Heart right ventricle (tissue), 16 donors: ENCODE results near the gene TXNL4B. TPM values are rescaled to one million over a fixed set of nuclear protein-coding genes. Genes with fewer than 3 reads are reported as not detected.

Experiments used
- ATAC-seq, 8 donors: fragments of 200-7000 bp; cut with Tn5 transposase; one replicate each; pipeline ENCODE4 v1.9.1; 2020; ENCODE audit warnings: mild to moderate bottlenecking in 8 of 8, moderate library complexity in 8 of 8, moderate number of reproducible peaks in 1 of 8
- DNase-seq, 2 donors: peaks; one replicate each; pipeline ENCODE4 v3.0.0-alpha.2; 2020
- H3K27ac ChIP-seq, 10 donors: fragments of 200-600 bp; sonication (generic) in 2 of 10; one replicate each; pipeline versions ENCODE4 v1.5.0 to v1.8.0; 2020 to 2022; ENCODE audit warnings: mild to moderate bottlenecking in 3 of 10
- H3K27me3 ChIP-seq, 7 donors: fragments of 200-600 bp; one replicate each; pipeline ENCODE4 v1.8.0; 2021 to 2022; ENCODE audit warnings: mild to moderate bottlenecking in 2 of 7
- H3K36me3 ChIP-seq, 9 donors: fragments of 200-600 bp; sonication (generic) in 1 of 9; one replicate each; pipeline versions ENCODE4 v1.5.0 to v1.8.0; 2020 to 2022; ENCODE audit warnings: mild to moderate bottlenecking in 2 of 9
- H3K4me1 ChIP-seq, 9 donors: fragments of 200-600 bp; sonication (generic) in 1 of 9; one replicate each; pipeline versions ENCODE4 v1.5.0 to v1.8.0; 2020 to 2022; ENCODE audit warnings: mild to moderate bottlenecking in 4 of 9
- H3K4me3 ChIP-seq, 10 donors: fragments of 200-600 bp; sonication (generic) in 2 of 10; one replicate each; pipeline versions ENCODE4 v1.5.0 to v1.8.0; 2020 to 2022; ENCODE audit warnings: mild to moderate bottlenecking in 7 of 10, moderate library complexity in 2 of 10
- H3K9me3 ChIP-seq, 11 donors: fragments of 200-600 bp in 10 of 11; sonication (generic) in 2 of 11; one replicate each; pipeline versions ENCODE4 v1.5.0 to v1.8.0; 2013 to 2022; ENCODE audit warnings: mild to moderate bottlenecking in 2 of 11, control low read depth in 1 of 11, moderate library complexity in 1 of 11
- CTCF ChIP-seq, 9 donors: fragments of 200-600 bp; sonication (generic) in 2 of 9; IDR thresholded peaks; one replicate each; pipeline versions ENCODE4 v1.5.0 to v1.8.0; 2021 to 2022; ENCODE audit warnings: antibody characterized with exemption in 9 of 9, mild to moderate bottlenecking in 5 of 9, moderate library complexity in 1 of 9
- WGBS, 2 donors: extraction: QIAGEN DNeasy Blood & Tissue Kit; methylation state at CpG; one replicate each; pipeline ENCODE4 v1.1.7; 2013; ENCODE audit warnings: inconsistent platforms in 1 of 2; 5-methylcytosine and 5-hydroxymethylcytosine counted together
- intact Hi-C, 10 donors: fragments of 100-400 bp; cut with DNase I; formaldehyde crosslinking; loops; one replicate each; pipeline versions ENCODE4 v1.11.1 to v1.14.2; 2022
- long read RNA-seq, 3 donors: library from polyadenylated mRNA; unstranded; transcript quantifications; one replicate each; pipeline ENCODE4 v2.0.0, GENCODE V29; 2020 to 2021
- polyA plus RNA-seq, 2 donors: library from polyadenylated mRNA; stranded (reverse); fragments of 200-250 nt; gene quantifications; one replicate each; pipeline ENCODE4 v1.2.3, GENCODE V29; 2013
- total RNA-seq, 10 donors: library from RNA; stranded (reverse); fragmentation: NEBNext Ultra II Directional in 3 of 10; extraction: Animal tissue kit (Norgen Biotek cat#: 25700) in 3 of 10; gene quantifications; one replicate each; pipeline versions ENCODE4 v1.2.1 to v1.2.4, GENCODE V29; 2021 to 2023
- donor health status: Arrhythmogenic right ventricular cardiomyopathy.
- donor health status: ischemic (EF 13 %, LVEDD 7.1; RV severe dilation, severe dysfunction).
- donor health status: healthy with polysubstance abuse.
- donor health status: DM: no; HTN: yes; CAD: no.
- donor health status: DM: no; HTN: no; CAD: no.
- donor health status: ischemic (EF 25% LVEDD 6.9; RV normal size, moderate dysfunction).
- donor health status: ischemic (EF 25% LVEDD 5.7; RV mildly dilated, moderate dysfunction).
- donor health status: healthy.
- donor health status: DM: yes; HTN: yes; CAD: no.
- donor health status: Ischemic cardiomyopathy.
- donor health status: ischemic (EF 35%, LVEDD 5.7; RV mildly dilated, moderate dysfunction).
- donor health status: nonischemic (EF 11% LVEDD 7.7; RV severe dilation, severe dysfunction).
- donor health status: DM: yes; HTN: yes; CAD: no.
- donor health status: PGD.
- donor health status: ischemic (EF 29% LVEDD 5.4; RV normal size, mild dysfunction).
- donor health status: nonischemic (EF 23%, LVEDD 6.1; RV moderate dilation, normal function).

TXNL4B gene
- 10 to 100 TPM in 1 of 10 donors, 1 to 10 TPM in 9; 3.2 to 11.7 (median 5.9) TPM for total RNA-seq
- polyA plus RNA-seq, result 10 to 100 TPM in 1 of 2 donors, 1 to 10 TPM in 1; 5.8 to 10.5 TPM
- long read RNA-seq, donor 1, transcript TXNL4B-201 (4 exons, 2,556 nt), result major isoform, 5 of 11 reads
- long read RNA-seq, donor 1, partial matches to known transcripts, result 0 of 11 reads
- long read RNA-seq, donor 1, other reads (novel, unspliced or antisense), result 5 of 11 reads
- long read RNA-seq, donor 2, transcript TXNL4B-201 (4 exons, 2,556 nt), result major isoform, 5 of 5 reads
- long read RNA-seq, donor 2, partial matches to known transcripts, result 0 of 5 reads
- long read RNA-seq, donor 2, other reads (novel, unspliced or antisense), result 0 of 5 reads
- long read RNA-seq, donor 3, transcript TXNL4B-201 (4 exons, 2,556 nt), result major isoform, 19 of 23 reads
- long read RNA-seq, donor 3, partial matches to known transcripts, result 1 of 23 reads
- long read RNA-seq, donor 3, other reads (novel, unspliced or antisense), result 3 of 23 reads

GRCh38 chr16:72093448-72094265 lies at the start of gene TXNL4B, which contains the start of gene DHX38:
Gene TXNL4B, minus strand, starts transcription at chr16:72093620. Its CDS starts 2,871 bp downstream, at chr16:72090749.
Gene DHX38, plus strand, starts transcription at chr16:72093847. Its CDS starts 2,311 bp downstream, at chr16:72096158.
- 0 to 1% methylated on average over 43 of the region's 43 CpGs for WGBS, 2 donors
- no peaks in the 10 kb centered on the region for H3K9me3 ChIP-seq
- no peaks in the 10 kb centered on the region for H3K27me3 ChIP-seq
- peaks cover 0 to 57% (median 23%) of the 10 kb centered on the region in 9 donors for H3K36me3 ChIP-seq
- intact Hi-C loops, result loop anchor here in 5 of 10 donors (1.0 to 10.0 kb wide), 5 partner anchors 19 to 209 kb away; partner anchors contain the start of genes DHODH (in 1 of the 5) and ZNF821 (in 1 of the 5)
- peak; percentile 99 to 100 (median 99) for ATAC-seq
- H3K4me1 ChIP-seq, result peaks cover 0 to 46% (median 33%) of the 10 kb centered on the region in 9 donors
- peak within 1 kb of the TSS; percentile 74 to 95 (median 92) for H3K27ac ChIP-seq
- TF ChIP-seq CTCF (IDR thresholded peaks at IDR 0.05), result no peak
- DNase-seq, result peak; percentile 87 to 97
- peak within 1 kb of the TSS; percentile 82 to 99 (median 90) for H3K4me3 ChIP-seq

DNA sequence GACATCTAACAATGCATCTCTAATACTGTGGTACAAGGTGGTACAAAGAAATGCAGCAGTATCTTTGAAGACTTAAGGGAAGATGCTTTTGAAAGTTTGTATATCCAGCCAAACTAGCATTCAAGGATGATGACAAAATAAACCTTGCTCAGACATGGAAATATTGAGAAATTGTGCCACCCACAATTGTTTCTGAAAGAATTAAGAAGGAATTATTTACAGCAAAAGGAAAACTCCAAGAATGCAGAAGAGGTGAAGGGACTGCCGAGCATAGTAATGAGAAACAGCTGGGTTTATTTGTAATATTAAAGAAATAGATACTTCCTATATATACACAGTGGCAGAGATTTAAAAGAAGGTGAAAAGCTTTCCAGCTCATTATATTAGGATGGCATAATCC lies 49.1 kb upstream of the TXNL4B start:
- TF ChIP-seq CTCF (IDR thresholded peaks at IDR 0.05), result no peak
- ATAC-seq (no peak), DNase-seq (no peak)
- Histone ChIP-seq H3K36me3 (no peaks in the 10 kb centered on the region), H3K4me3 (no peak overlapping the region), H3K27ac (no peak overlapping the region), H3K27me3 (peaks cover 0 to 16% (median 0%) of the 10 kb centered on the region in 7 donors), H3K4me1 (no peaks in the 10 kb centered on the region), H3K9me3 (peaks cover 0 to 14% (median 0%) of the 10 kb centered on the region in 11 donors)
- WGBS, 2 donors, result 66 to 73% methylated on average over 1 of the region's 1 CpG
- intact Hi-C loops, result no loop called here

DNA sequence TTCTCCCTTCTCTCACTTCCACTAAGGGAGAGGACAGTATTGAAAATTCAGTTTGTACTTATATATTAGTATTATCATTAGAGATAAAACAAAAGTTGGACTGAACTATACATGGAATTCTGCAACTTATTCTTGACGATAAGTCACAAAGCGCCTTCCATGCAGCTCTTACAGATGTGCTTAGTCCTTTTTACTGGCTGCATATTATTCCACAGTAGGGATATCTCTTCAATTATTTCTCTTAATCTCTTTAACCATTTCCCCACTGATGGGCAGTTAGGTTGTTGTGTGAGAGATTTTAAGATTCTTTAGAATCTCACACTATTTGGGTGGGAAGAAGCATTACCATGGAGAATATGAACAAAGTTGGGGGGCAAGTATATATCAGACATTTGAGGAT lies 46.5 kb upstream of the TXNL4B start:
- intact Hi-C loops, result loop anchor here in 1 of 10 donors (5.0 kb wide), 1 partner anchor 42 kb away; no protein-coding TSS in a partner anchor
- no peaks in the 10 kb centered on the region for H3K4me1 ChIP-seq
- WGBS, 2 donors, result 94 to 97% methylated on average over 2 of the region's 2 CpGs

More for the DNA sequence above, 46.5 kb upstream of the TXNL4B start:
- Histone ChIP-seq H3K27ac (no peak overlapping the region), H3K27me3 (peaks cover 0 to 17% (median 0%) of the 10 kb centered on the region in 7 donors), H3K36me3 (no peaks in the 10 kb centered on the region), H3K9me3 (no peaks in the 10 kb centered on the region), H3K4me3 (no peak overlapping the region)
- no peak for TF ChIP-seq CTCF (IDR thresholded peaks at IDR 0.05)
- DNase-seq (no peak), ATAC-seq (no peak)
